HG02678 (cell line): ENCODE results near the gene PRAMEF26.
"Not testable (repeated sequence)": the region's sequence is repeated elsewhere in the genome, so short reads cannot be mapped to it uniquely, and the experiment has no call there.

Experiments used
- ATAC-seq: cut with Tn5 transposase; IDR thresholded peaks from one replicate; pipeline ENCODE4 v1.9.1; 2021; ENCODE audit warnings: mild to moderate bottlenecking, moderate library complexity; ENCODE audit not compliant: unreplicated experiment

PRAMEF26 gene

DNA sequence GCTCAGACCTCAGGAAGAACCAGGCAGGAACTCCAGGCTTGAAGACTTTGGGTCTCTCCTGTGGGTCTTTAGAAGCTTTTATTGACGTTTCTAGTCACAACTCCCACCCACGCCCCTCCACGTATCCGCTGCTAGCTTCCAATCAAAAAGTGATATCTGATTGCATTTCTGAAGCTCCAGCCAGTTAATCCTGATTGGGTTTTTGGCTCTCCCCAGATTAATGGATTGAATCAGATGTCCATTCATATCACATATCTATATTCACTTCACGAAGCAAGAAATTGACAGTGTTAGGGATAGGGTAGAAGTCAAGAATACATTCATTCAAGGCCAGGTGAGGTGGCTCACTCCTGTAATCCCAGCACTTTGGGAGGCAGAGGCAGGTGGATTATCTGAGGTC lies at the start of gene PRAMEF26:
Gene PRAMEF26, minus strand, starts transcription at position 101 of the 400 bp plus-strand sequence. CDS start 2,914 bp downstream, outside the sequence.
- not testable (repeated sequence) for ATAC-seq

DNA sequence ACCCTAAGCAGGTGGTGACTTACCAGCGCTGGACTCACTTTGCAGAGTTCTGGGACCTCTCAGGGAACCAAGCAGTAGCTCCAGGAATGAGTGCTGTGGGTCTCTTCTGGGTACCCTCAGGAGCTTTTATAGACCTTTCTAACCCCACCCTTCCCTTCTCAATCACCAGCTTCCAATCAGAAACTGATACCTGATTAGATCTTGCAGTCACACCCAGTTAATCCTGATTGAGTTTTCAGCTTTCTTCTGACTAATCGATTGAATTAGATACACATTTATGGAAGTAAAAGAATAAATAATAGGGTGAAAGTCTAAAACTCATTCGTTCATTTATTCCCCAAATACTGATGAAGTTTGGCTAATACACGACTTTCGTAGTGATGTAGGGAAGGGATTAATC lies 45.5 kb upstream of the PRAMEF26 start, which contains the start of gene PRAMEF13:
Gene PRAMEF13, minus strand, starts transcription at position 101 of the 400 bp plus-strand sequence. CDS start 1,820 bp downstream, outside the sequence.
- ATAC-seq = not testable (repeated sequence)

- not testable (repeated sequence) for ATAC-seq
These were observed 15.7 kb upstream of the PRAMEF26 start, which contains the start of gene PRAMEF9 for GRCh38 chr1:13171548-13171947. TSS of gene PRAMEF9 (plus strand) at chr1:13171848. CDS start at chr1:13175281, 3,433 bp downstream.

- not testable (repeated sequence) for ATAC-seq
These were observed 9.7 kb upstream of the PRAMEF26 start, which contains the start of gene HNRNPCL4 for GRCh38 chr1:13165531-13165930. TSS of gene HNRNPCL4 (minus strand) at chr1:13165631. CDS start at chr1:13165467, 164 bp downstream.

GRCh38 chr1:13116754-13117153 lies 39.1 kb downstream of the PRAMEF26 start, which contains the start of gene HNRNPCL2:
TSS of gene HNRNPCL2 (minus strand) at chr1:13116854. CDS start at chr1:13116400, 454 bp downstream.
- not testable (repeated sequence) for ATAC-seq
